Calu3 (cell line): ENCODE measurements around the gene DOCK9. TPM values are rescaled to one million over a fixed set of nuclear protein-coding genes. Genes with fewer than 3 reads are reported as not detected.

Experiments used
- BruUV-seq: library from RNA; stranded (reverse); fragments of 400-500 nt; replicated peaks from 2 replicates; lab custom pipeline; 2021; lab: Mats Ljungman, UMichigan
- CTCF ChIA-PET: fragments of 300-600 bp; sonication (Branson Sonifier 250); formaldehyde crosslinking; loops from one replicate; lab custom pipeline; 2022; ENCODE audit warnings: antibody characterized with exemption; lab: Charles Lee
- DNase-seq: peaks from one replicate; pipeline ENCODE4 v3.0.0; 2022
- H3K27ac Mint-ChIP-seq: one replicate; pipeline ENCODE4 v1.8.0; 2022; ENCODE audit warnings: mixed read lengths; ENCODE audit not compliant: unreplicated experiment
- H3K27me3 Mint-ChIP-seq: one replicate; pipeline ENCODE4 v1.8.0; 2022; ENCODE audit warnings: mixed read lengths; ENCODE audit not compliant: unreplicated experiment
- H3K36me3 Mint-ChIP-seq: one replicate; pipeline ENCODE4 v1.8.0; 2022; ENCODE audit warnings: mild to moderate bottlenecking, moderate library complexity, mixed read lengths; ENCODE audit not compliant: insufficient read depth, unreplicated experiment
- H3K4me1 Mint-ChIP-seq: one replicate; pipeline ENCODE4 v1.8.0; 2022; ENCODE audit warnings: mild to moderate bottlenecking, low read depth, mixed read lengths; ENCODE audit not compliant: unreplicated experiment
- H3K4me3 Mint-ChIP-seq: one replicate; pipeline ENCODE4 v1.8.0; 2022; ENCODE audit warnings: mild to moderate bottlenecking, low read depth, moderate library complexity, mixed read lengths; ENCODE audit not compliant: unreplicated experiment
- H3K9me3 Mint-ChIP-seq: one replicate; pipeline ENCODE4 v1.8.0; 2022; ENCODE audit warnings: low read depth, mixed read lengths; ENCODE audit not compliant: unreplicated experiment
- intact Hi-C: fragments of 100-400 bp; cut with micrococcal nuclease; formaldehyde crosslinking; loops from one replicate; pipeline ENCODE4 v1.10.0; 2022; ENCODE audit not compliant: unreplicated experiment
- total RNA-seq: library from RNA; stranded (reverse); gene quantifications from 2 replicates; pipeline ENCODE4 v1.2.3, GENCODE V29; 2022
- TF ChIP-seq, protein P1 (sequence below): fragments of 200-600 bp; IDR thresholded peaks from one replicate; pipeline ENCODE4 v1.8.0; 2022; ENCODE audit warnings: antibody characterized with exemption; ENCODE audit not compliant: unreplicated experiment

DOCK9 gene
- total RNA-seq, 1 experiment from 2014 or later, result 26.2 TPM

DNA sequence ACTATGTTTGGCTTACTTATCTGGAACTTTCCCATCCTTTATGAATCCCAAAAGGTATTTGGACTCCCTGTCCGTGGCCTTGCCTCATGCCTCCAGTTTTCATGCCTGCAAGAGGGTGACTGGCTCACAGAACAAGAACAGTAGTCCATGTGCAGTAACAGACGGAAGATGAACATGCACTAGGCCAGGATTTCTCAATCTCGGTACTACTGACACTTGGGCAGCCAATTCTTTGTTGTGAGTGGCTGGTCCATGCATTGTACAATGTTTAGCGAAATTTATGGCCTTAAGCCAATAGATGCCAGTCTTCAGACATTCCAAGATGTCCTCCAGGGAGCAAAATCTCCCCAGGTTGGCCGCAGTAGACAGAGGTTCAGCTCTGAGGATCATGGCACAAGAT lies 61.9 kb downstream of the DOCK9 start:
- BruUV-seq, result no TSS peak
- peaks cover 1% of the 10 kb centered on the region for H3K4me1 Mint-ChIP-seq
- CTCF ChIA-PET, result no interaction called here
- no peaks in the 10 kb centered on the region for H3K9me3 Mint-ChIP-seq
- no peak overlapping the region for H3K27ac Mint-ChIP-seq
- H3K36me3 Mint-ChIP-seq, result peaks cover 3% of the 10 kb centered on the region
- TF ChIP-seq, protein P1, sequence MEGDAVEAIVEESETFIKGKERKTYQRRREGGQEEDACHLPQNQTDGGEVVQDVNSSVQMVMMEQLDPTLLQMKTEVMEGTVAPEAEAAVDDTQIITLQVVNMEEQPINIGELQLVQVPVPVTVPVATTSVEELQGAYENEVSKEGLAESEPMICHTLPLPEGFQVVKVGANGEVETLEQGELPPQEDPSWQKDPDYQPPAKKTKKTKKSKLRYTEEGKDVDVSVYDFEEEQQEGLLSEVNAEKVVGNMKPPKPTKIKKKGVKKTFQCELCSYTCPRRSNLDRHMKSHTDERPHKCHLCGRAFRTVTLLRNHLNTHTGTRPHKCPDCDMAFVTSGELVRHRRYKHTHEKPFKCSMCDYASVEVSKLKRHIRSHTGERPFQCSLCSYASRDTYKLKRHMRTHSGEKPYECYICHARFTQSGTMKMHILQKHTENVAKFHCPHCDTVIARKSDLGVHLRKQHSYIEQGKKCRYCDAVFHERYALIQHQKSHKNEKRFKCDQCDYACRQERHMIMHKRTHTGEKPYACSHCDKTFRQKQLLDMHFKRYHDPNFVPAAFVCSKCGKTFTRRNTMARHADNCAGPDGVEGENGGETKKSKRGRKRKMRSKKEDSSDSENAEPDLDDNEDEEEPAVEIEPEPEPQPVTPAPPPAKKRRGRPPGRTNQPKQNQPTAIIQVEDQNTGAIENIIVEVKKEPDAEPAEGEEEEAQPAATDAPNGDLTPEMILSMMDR, result no peak
- no peak for DNase-seq
- no peaks in the 10 kb centered on the region for H3K27me3 Mint-ChIP-seq
- intact Hi-C loops, result loop anchor here (10.0 kb wide), 1 partner anchor 119 kb away; no protein-coding TSS in a partner anchor
- no peak overlapping the region for H3K4me3 Mint-ChIP-seq

DNA sequence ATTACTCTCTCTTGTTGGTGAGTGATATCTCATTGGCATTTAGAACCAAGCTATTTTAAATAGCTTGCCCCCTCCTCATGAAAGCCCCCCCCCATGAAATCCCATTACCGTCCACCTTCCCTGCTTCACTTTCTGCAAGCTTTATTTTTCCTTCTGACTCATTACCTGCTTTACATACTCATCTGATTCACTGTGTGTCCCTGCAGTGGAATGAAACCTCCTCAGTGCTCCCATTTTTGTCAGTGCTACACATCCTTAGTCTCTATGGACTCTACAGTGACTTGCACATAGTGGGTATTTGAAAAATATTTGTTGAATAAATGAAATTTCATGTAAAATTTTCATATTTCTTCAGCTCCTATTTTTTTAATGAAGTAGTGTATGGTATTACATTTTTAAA lies 62.3 kb downstream of the DOCK9 start:
- H3K27me3 Mint-ChIP-seq, result no peaks in the 10 kb centered on the region
- peaks cover 5% of the 10 kb centered on the region for H3K4me1 Mint-ChIP-seq

DNA sequence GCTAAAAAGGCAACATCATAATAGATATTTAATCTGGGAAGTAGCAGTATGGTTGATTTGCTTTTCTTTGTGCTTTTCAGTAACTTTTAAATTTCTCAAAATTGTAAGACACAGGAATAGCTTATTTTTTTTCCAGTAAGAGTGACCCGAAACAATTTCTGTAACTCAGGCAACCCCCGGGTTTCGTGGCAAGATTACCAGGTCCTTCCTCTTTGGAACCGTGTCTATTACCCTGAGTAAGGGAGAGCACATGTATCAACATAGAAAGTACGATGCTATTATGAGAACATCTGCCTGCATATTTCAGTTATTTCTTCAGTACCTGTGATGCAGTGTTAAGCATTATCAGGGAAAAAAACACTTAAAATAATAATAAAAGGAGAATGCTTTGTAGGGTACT lies 64.1 kb downstream of the DOCK9 start:
- Mint-ChIP-seq H3K27ac (no peak overlapping the region), H3K4me1 (peaks cover 9% of the 10 kb centered on the region), H3K36me3 (peaks cover 3% of the 10 kb centered on the region), H3K27me3 (no peaks in the 10 kb centered on the region), H3K9me3 (no peaks in the 10 kb centered on the region), H3K4me3 (no peak overlapping the region)
- TF ChIP-seq, protein P1, result no peak
- CTCF ChIA-PET, result no interaction called here
- intact Hi-C loops, result loop anchor here (10.0 kb wide), 1 partner anchor 121 kb away; no protein-coding TSS in a partner anchor
- DNase-seq, result no peak
- no TSS peak for BruUV-seq

More for the DNA sequence above, 62.3 kb downstream of the DOCK9 start:
- intact Hi-C loops, result loop anchor here (10.0 kb wide), 1 partner anchor 119 kb away; no protein-coding TSS in a partner anchor
- no peak for DNase-seq
- TF ChIP-seq, protein P1, result no peak
- CTCF ChIA-PET, result no interaction called here
- BruUV-seq, result no TSS peak
- H3K36me3 Mint-ChIP-seq, result peaks cover 3% of the 10 kb centered on the region
- H3K27ac Mint-ChIP-seq, result no peak overlapping the region
- H3K4me3 Mint-ChIP-seq, result no peak overlapping the region
- H3K9me3 Mint-ChIP-seq, result no peaks in the 10 kb centered on the region

DNA sequence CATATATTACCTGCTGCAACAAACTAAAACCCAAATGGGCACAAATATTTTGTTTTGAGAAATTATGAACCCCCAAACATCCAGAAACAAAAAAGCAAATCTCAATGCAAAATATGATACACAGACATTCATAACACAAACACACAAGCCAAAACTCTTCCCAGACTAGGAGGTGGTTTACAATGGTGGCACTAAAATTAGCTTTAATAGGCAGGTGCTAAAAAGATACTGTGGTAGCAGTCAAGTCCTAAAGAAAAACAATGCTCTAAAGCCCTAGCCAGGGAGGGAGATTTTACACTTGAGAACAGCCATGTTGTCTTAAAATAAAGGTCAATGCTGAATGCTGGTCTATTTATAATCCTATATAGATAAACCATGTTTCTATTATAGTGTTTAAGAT lies 65.0 kb downstream of the DOCK9 start:
- no peak overlapping the region for H3K27ac Mint-ChIP-seq
- H3K27me3 Mint-ChIP-seq, result no peaks in the 10 kb centered on the region
- intact Hi-C loops, result loop anchor here (10.0 kb wide), 1 partner anchor 122 kb away; no protein-coding TSS in a partner anchor
- peaks cover under 1% of the 10 kb centered on the region for H3K36me3 Mint-ChIP-seq
- TF ChIP-seq, protein P1, result no peak
- H3K4me1 Mint-ChIP-seq, result peaks cover 9% of the 10 kb centered on the region
- no peak overlapping the region for H3K4me3 Mint-ChIP-seq
- DNase-seq, result no peak
- BruUV-seq, result no TSS peak
- CTCF ChIA-PET, result no interaction called here
- H3K9me3 Mint-ChIP-seq, result no peaks in the 10 kb centered on the region
